GM18873 (cell line): ENCODE results near the gene ATAD3B.
"Not testable (repeated sequence)": the region's sequence is repeated elsewhere in the genome, so short reads cannot be mapped to it uniquely, and the experiment has no call there.

Source experiments
- ATAC-seq: cut with Tn5 transposase; IDR thresholded peaks from one replicate; pipeline ENCODE4 v1.9.1; 2021; ENCODE audit warnings: mild to moderate bottlenecking, moderate library complexity, moderate number of reproducible peaks; ENCODE audit not compliant: unreplicated experiment, low FRiP score

The ATAD3B gene

GRCh38 chr1:1472053-1472876, 700 bp downstream of the ATAD3B start:
- ATAC-seq: not testable (repeated sequence)

- ATAC-seq: not testable (repeated sequence)
Measured at GRCh38 chr1:1476011-1476410, 4.4 kb downstream of the ATAD3B start.

- no peak for ATAC-seq
Measured at GRCh38 chr1:1477206-1477605, 5.6 kb downstream of the ATAD3B start.

- no peak for ATAC-seq
Measured at GRCh38 chr1:1479547-1480487, 8.3 kb downstream of the ATAD3B start.

GRCh38 chr1:1480488-1480867, 8.9 kb downstream of the ATAD3B start:
- ATAC-seq: not testable (repeated sequence)

- ATAC-seq: not testable (repeated sequence)
Measured at GRCh38 chr1:1481811-1482210, 10.2 kb downstream of the ATAD3B start.

GRCh38 chr1:1482856-1483255, 11.3 kb downstream of the ATAD3B start:
- no peak for ATAC-seq

GRCh38 chr1:1483714-1484113, 12.1 kb downstream of the ATAD3B start:
- ATAC-seq: no peak

- not testable (repeated sequence) for ATAC-seq
Measured at GRCh38 chr1:1484976-1485750, 13.6 kb downstream of the ATAD3B start.

- not testable (repeated sequence) for ATAC-seq
Measured at GRCh38 chr1:1485755-1486317, 14.3 kb downstream of the ATAD3B start.

GRCh38 chr1:1487701-1488100, 16.1 kb downstream of the ATAD3B start:
- ATAC-seq: no peak

- ATAC-seq: no peak
Measured at GRCh38 chr1:1489231-1489630, 17.7 kb downstream of the ATAD3B start.

GRCh38 chr1:1489861-1490260, 18.3 kb downstream of the ATAD3B start:
- ATAC-seq: no peak

GRCh38 chr1:1490633-1491230, 19.2 kb downstream of the ATAD3B start:
- ATAC-seq: no peak

- ATAC-seq: no peak
Measured at GRCh38 chr1:1491601-1492000, 20.0 kb downstream of the ATAD3B start.

GRCh38 chr1:1494311-1494710, 22.7 kb downstream of the ATAD3B start:
- ATAC-seq: not testable (repeated sequence)

- ATAC-seq: not testable (repeated sequence)
Measured at GRCh38 chr1:1495461-1495975, 24.0 kb downstream of the ATAD3B start.

- ATAC-seq: not testable (repeated sequence)
Measured at GRCh38 chr1:1504777-1505365, 33.3 kb downstream of the ATAD3B start.

GRCh38 chr1:1505366-1505798, 33.8 kb downstream of the ATAD3B start:
- ATAC-seq: not testable (repeated sequence)
